ENCODE measurements around the gene EFTUD2. TPM values are rescaled to one million over a fixed set of nuclear protein-coding genes. Genes with fewer than 3 reads are reported as not detected.
"Not testable (repeated sequence)": the region's sequence is repeated elsewhere in the genome, so short reads cannot be mapped to it uniquely, and the experiment has no call there.

EFTUD2 gene
- total and polyA plus RNA-seq, 2 donors (not counting 1 experiment from before 2014, with no cell fraction given) = 43.2 to 133 TPM

- Histone ChIP-seq H4K20me1 (ENCODE audit: control insufficient read depth, insufficient read depth, low read length, poor library complexity, severe bottlenecking) (no peaks in the 10 kb centered on the region), H3K9ac (ENCODE audit: low read length) (no peak overlapping the region), H3K27me3 (replicated peaks in 1 of 4; ENCODE audit: control extremely low read depth in 1 of 4, control insufficient read depth in 3 of 4, insufficient read depth in 4 of 4, low read length in 3 of 4) (peaks cover 0 to 36% (median 24%) of the 10 kb centered on the region in 4 experiments), H3K4me3 (ENCODE audit: control extremely low read depth in 1 of 5, extremely low read depth in 1 of 5, insufficient read depth in 1 of 5, low read depth in 2 of 5, low read length in 4 of 5) (no peak overlapping the region), H3K4me1 (ENCODE audit: control insufficient read depth in 2 of 2, insufficient read depth in 2 of 2, low read length in 2 of 2) (peaks cover 11 to 18% of the 10 kb centered on the region in 2 donors), H2AFZ (ENCODE audit: insufficient read depth, low read depth, low read length, poor library complexity, severe bottlenecking) (no peak overlapping the region), H3K4me2 (replicated peaks; ENCODE audit: low read depth, low read length, poor library complexity, severe bottlenecking) (no peak overlapping the region), H3K9me3 (ENCODE audit: control extremely low read depth in 1 of 3, control insufficient read depth in 2 of 3, insufficient read depth in 1 of 3, low read length in 2 of 3) (no peaks in the 10 kb centered on the region), H3K27ac (ENCODE audit: low read length in 2 of 2) (no peak overlapping the region), H3K79me2 (ENCODE audit: control insufficient read depth, insufficient read depth, low read length) (no peaks in the 10 kb centered on the region), H3K36me3 (replicated peaks in 1 of 2; ENCODE audit: control extremely low read depth in 1 of 2, control insufficient read depth in 1 of 2, extremely low read depth in 1 of 2, insufficient read depth in 2 of 2, low read length in 1 of 2) (no peaks in the 10 kb centered on the region)
- TF ChIP-seq CTCF (IDR thresholded peaks at IDR 0.05) (no peak), EZH2 (IDR thresholded peaks at IDR 0.05; ENCODE audit: borderline replicate concordance, insufficient read depth, low read depth, low read length, poor library complexity, severe bottlenecking) (no peak)
- Mint-ChIP-seq H3K27ac (no peak overlapping the region), H3K27me3 (peaks cover 30% of the 10 kb centered on the region), H3K9me3 (ENCODE audit: insufficient read depth) (no peaks in the 10 kb centered on the region), H3K4me1 (peaks cover 14% of the 10 kb centered on the region), H3K4me3 (no peak overlapping the region)
- ChIA-PET POLR2A (no interaction called here), CTCF (no interaction called here)
- 63% methylated on average over 4 of the region's 15 CpGs for WGBS (ENCODE audit: insufficient coverage)
- ATAC-seq (ENCODE audit: low read depth) (no peak), DNase-seq (no peak)
- intact Hi-C loops (cut with micrococcal nuclease) = no loop called here
These were observed 73.0 kb downstream of the EFTUD2 start for GRCh38 chr17:44826123-44826790.

GRCh38 chr17:44825236-44825635 lies 74.0 kb downstream of the EFTUD2 start:
- H3K27ac Mint-ChIP-seq, POLR2A ChIA-PET: not testable (repeated sequence)
- H3K27me3 Mint-ChIP-seq = peaks cover 26% of the 10 kb centered on the region

More at GRCh38 chr17:44825236-44825635, 74.0 kb downstream of the EFTUD2 start:
- H3K27ac ChIP-seq (ENCODE audit: low read length in 2 of 2); H3K9me3 ChIP-seq (ENCODE audit: control extremely low read depth in 1 of 3, control insufficient read depth in 2 of 3, insufficient read depth in 1 of 3, low read length in 2 of 3); H3K79me2 ChIP-seq (ENCODE audit: control insufficient read depth, insufficient read depth, low read length); intact Hi-C loops (cut with micrococcal nuclease); H2AFZ ChIP-seq (ENCODE audit: insufficient read depth, low read depth, low read length, poor library complexity, severe bottlenecking); ATAC-seq (ENCODE audit: low read depth); H3K9me3 Mint-ChIP-seq (ENCODE audit: insufficient read depth); H3K4me3 Mint-ChIP-seq; H3K9ac ChIP-seq (ENCODE audit: low read length); H3K4me2 ChIP-seq (replicated peaks; ENCODE audit: low read depth, low read length, poor library complexity, severe bottlenecking); DNase-seq; H4K20me1 ChIP-seq (ENCODE audit: control insufficient read depth, insufficient read depth, low read length, poor library complexity, severe bottlenecking); H3K36me3 ChIP-seq (replicated peaks in 1 of 2; ENCODE audit: control extremely low read depth in 1 of 2, control insufficient read depth in 1 of 2, extremely low read depth in 1 of 2, insufficient read depth in 2 of 2, low read length in 1 of 2); CTCF ChIA-PET; H3K4me3 ChIP-seq (ENCODE audit: control extremely low read depth in 1 of 5, extremely low read depth in 1 of 5, insufficient read depth in 1 of 5, low read depth in 2 of 5, low read length in 4 of 5): not testable (repeated sequence)
- H3K4me1 Mint-ChIP-seq = peaks cover 10% of the 10 kb centered on the region
- WGBS (ENCODE audit: insufficient coverage) = 98% methylated on average over 9 of the region's 9 CpGs
- peaks cover 6 to 12% of the 10 kb centered on the region in 2 donors for H3K4me1 ChIP-seq (ENCODE audit: control insufficient read depth in 2 of 2, insufficient read depth in 2 of 2, low read length in 2 of 2)
- H3K27me3 ChIP-seq (replicated peaks in 1 of 4; ENCODE audit: control extremely low read depth in 1 of 4, control insufficient read depth in 3 of 4, insufficient read depth in 4 of 4, low read length in 3 of 4) = peaks cover 0 to 26% (median 15%) of the 10 kb centered on the region in 4 experiments

Data from B cell (primary cell).